Chondrocyte (in vitro differentiated cells): ENCODE measurements around the gene NSMF. TPM values are rescaled to one million over a fixed set of nuclear protein-coding genes. Genes with fewer than 3 reads are reported as not detected.

ENCODE experiments used
- DNase-seq: peaks from one replicate; pipeline ENCODE4 v3.0.0; 2021; ENCODE audit warnings: mixed read lengths, low spot score
- H3K27ac Mint-ChIP-seq: one replicate; pipeline ENCODE4 v1.8.0; 2021; ENCODE audit warnings: mild to moderate bottlenecking, moderate library complexity, mixed read lengths; ENCODE audit not compliant: unreplicated experiment
- H3K27me3 Mint-ChIP-seq: 2 replicates; pipeline ENCODE4 v1.8.0; 2021; ENCODE audit warnings: low read depth, mixed read lengths
- H3K36me3 Mint-ChIP-seq: 2 replicates; pipeline ENCODE4 v1.8.0; 2021; ENCODE audit warnings: low read depth, mixed read lengths
- H3K4me1 Mint-ChIP-seq: 2 replicates; pipeline ENCODE4 v1.8.0; 2021; ENCODE audit warnings: low read depth, mild to moderate bottlenecking, mixed read lengths
- H3K4me3 Mint-ChIP-seq: one replicate; pipeline ENCODE4 v1.8.0; 2021; ENCODE audit warnings: mild to moderate bottlenecking, moderate library complexity, mixed read lengths; ENCODE audit not compliant: unreplicated experiment
- H3K9me3 Mint-ChIP-seq: 2 replicates; pipeline ENCODE4 v1.8.0; 2021; ENCODE audit warnings: low read depth, mixed read lengths
- total RNA-seq: library from RNA; stranded (reverse); gene quantifications from 3 replicates; pipeline ENCODE4 v1.2.1, GENCODE V29; 2021
- TF ChIP-seq, protein P1 (sequence below): fragments of 200-600 bp; sonication (generic); IDR thresholded peaks from 2 replicates; pipeline ENCODE4 v1.5.0; 2021; ENCODE audit warnings: antibody characterized with exemption, mild to moderate bottlenecking, moderate library complexity

Gene NSMF
- total RNA-seq, 1 donor from 2014 or later, result 86.1 TPM

DNA sequence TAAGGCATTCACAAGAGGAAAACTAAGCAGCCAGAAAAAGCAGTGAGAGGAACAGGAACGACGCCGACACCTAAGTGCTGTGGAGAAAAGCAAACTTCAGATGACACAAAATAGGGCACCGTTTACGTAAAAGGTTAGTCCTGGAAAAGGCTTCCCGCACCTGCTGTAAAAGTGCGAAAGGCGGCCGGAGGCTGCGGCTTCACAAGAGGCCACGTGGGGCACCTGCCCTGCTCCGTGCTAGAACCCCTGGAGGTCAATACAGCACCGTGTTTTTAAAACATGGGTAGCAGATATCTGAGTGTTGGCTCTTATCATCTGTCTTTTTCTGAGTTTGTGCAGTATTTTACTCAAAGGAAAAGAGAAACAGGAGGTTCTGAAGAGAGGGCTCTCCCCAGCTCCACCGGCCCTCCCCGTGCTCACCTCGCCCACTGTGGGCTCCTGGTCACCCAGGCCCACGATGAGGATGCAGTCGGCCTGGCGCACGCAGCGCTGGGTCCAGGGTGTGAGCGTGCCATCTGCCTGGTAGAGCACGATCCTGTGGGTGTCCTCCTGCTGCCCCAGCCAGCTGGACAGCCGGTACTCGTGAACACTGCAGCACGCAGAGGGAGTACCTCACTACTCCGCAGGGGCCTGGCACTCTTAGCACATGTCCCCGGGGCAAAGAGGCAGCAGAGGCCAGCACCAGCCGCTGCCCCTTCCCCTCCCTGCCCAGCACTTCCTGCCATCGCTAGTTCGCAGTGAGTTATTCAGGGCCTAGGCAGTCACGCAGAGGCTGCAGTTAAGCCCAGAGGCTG is 21.0 kb upstream of the NSMF start:
- peaks cover 11% of the 10 kb centered on the region for H3K9me3 Mint-ChIP-seq
- H3K27me3 Mint-ChIP-seq, result no peaks in the 10 kb centered on the region
- DNase-seq, result no peak
- H3K4me3 Mint-ChIP-seq, result no peak overlapping the region
- no peak overlapping the region for H3K27ac Mint-ChIP-seq
- H3K4me1 Mint-ChIP-seq, result peaks cover 20% of the 10 kb centered on the region
- peaks cover 10% of the 10 kb centered on the region for H3K36me3 Mint-ChIP-seq
- TF ChIP-seq, protein P1, sequence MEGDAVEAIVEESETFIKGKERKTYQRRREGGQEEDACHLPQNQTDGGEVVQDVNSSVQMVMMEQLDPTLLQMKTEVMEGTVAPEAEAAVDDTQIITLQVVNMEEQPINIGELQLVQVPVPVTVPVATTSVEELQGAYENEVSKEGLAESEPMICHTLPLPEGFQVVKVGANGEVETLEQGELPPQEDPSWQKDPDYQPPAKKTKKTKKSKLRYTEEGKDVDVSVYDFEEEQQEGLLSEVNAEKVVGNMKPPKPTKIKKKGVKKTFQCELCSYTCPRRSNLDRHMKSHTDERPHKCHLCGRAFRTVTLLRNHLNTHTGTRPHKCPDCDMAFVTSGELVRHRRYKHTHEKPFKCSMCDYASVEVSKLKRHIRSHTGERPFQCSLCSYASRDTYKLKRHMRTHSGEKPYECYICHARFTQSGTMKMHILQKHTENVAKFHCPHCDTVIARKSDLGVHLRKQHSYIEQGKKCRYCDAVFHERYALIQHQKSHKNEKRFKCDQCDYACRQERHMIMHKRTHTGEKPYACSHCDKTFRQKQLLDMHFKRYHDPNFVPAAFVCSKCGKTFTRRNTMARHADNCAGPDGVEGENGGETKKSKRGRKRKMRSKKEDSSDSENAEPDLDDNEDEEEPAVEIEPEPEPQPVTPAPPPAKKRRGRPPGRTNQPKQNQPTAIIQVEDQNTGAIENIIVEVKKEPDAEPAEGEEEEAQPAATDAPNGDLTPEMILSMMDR, result no peak

GRCh38 chr9:137478962-137479861 is 20.1 kb upstream of the NSMF start:
- Mint-ChIP-seq H3K9me3 (peaks cover 14% of the 10 kb centered on the region), H3K36me3 (peaks cover 12% of the 10 kb centered on the region), H3K4me1 (peaks cover 20% of the 10 kb centered on the region), H3K27ac (peak overlapping the region; percentile 34), H3K27me3 (no peaks in the 10 kb centered on the region), H3K4me3 (no peak overlapping the region)
- no peak for DNase-seq
- TF ChIP-seq, protein P1, result no peak

- peaks cover 14% of the 10 kb centered on the region for H3K36me3 Mint-ChIP-seq
- no peaks in the 10 kb centered on the region for H3K27me3 Mint-ChIP-seq
- DNase-seq, result no peak
- no peak overlapping the region for H3K27ac Mint-ChIP-seq
- no peak overlapping the region for H3K4me3 Mint-ChIP-seq
- H3K4me1 Mint-ChIP-seq, result peaks cover 20% of the 10 kb centered on the region
- TF ChIP-seq, protein P1, result no peak
- H3K9me3 Mint-ChIP-seq, result peaks cover 15% of the 10 kb centered on the region
Measured at GRCh38 chr9:137478613-137478961, 19.5 kb upstream of the NSMF start.

DNA sequence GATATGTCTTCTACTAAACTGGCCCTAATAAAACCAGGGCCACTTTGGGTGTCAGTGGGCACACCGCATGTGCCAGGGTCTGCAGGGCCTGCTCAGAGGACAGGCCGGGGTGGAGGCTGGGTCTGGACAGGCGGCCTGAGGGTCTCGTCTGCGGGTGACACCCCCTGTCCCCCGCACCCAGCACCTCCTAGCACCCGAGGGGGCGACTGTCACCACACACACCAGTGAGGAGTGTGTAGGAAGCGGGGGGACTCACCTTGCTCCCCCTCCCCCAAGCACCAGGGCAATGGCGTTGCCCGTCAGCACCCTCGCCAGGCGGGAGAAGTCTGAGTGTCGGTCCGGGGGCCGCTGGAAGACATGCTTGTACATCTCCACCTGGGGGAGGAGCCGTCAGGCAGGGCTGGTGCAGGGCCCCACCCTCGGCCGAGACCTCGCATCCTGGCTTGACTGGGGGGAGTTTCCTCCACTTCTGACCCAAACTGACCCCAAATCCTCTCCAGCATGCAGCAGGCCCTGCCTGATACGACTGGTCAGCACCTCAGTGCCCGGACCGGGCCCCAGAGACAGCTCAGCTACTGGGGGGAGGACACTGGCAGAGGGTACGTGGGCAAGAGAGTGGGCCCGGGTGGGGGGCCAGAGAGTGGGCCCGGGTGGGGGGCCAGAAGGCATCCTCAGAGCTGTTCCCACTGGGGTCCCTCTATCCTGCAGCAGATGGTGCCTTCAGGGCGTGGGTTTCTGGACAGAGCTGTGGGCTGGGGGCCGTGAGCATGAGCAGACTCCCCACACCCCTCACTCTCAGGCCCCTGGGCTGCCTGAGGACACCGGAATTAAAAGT is 18.9 kb upstream of the NSMF start:
- H3K27ac Mint-ChIP-seq, result no peak overlapping the region

More for the DNA sequence above, 18.9 kb upstream of the NSMF start:
- Mint-ChIP-seq H3K36me3 (peaks cover 15% of the 10 kb centered on the region), H3K4me3 (no peak overlapping the region), H3K4me1 (peaks cover 20% of the 10 kb centered on the region), H3K27me3 (no peaks in the 10 kb centered on the region), H3K9me3 (peaks cover 19% of the 10 kb centered on the region)
- no peak for DNase-seq
- TF ChIP-seq, protein P1, result no peak
